Endothelial cell of umbilical vein (primary cell): ENCODE data around the gene AHRR. TPM values are rescaled to one million over a fixed set of nuclear protein-coding genes. Genes with fewer than 3 reads are reported as not detected.
A peak's percentile ranks its signal among the peaks of the same experiment; 100 is the strongest.

Source experiments
- BruUV-seq: library from RNA; stranded (reverse); fragments of 400-500 nt; replicated peaks from 2 replicates; lab custom pipeline; 2021; lab: Mats Ljungman, UMichigan
- CTCF ChIA-PET: fragments of 300-600, 350-600 bp; sonication (Branson Sonifier 250); formaldehyde crosslinking; loops from one replicate; lab custom pipeline; 2021; ENCODE audit warnings: antibody characterized with exemption, inconsistent platforms; lab: Charles Lee
- POLR2A ChIA-PET: fragments of 300-600, 350-600 bp; sonication (Branson Sonifier 250); formaldehyde crosslinking; loops from one replicate; lab custom pipeline; 2021; ENCODE audit warnings: antibody characterized with exemption, inconsistent platforms; lab: Charles Lee
- DNase-seq: peaks from one replicate; pipeline ENCODE4 v3.0.0-alpha.2; 2011; ENCODE audit warnings: low read depth, low spot score
- FAIRE-seq: peaks from 2 replicates; lab custom pipeline; 2011; peaks lifted over from hg19 to GRCh38; lab: Jason Lieb, UNC
- H2AFZ ChIP-seq: 2 replicates; pipeline ENCODE4 v1.6.0; 2012; ENCODE audit warnings: low read depth, low read length, control low read depth, inconsistent platforms
- H3K27ac ChIP-seq: 2 replicates; pipeline ENCODE4 v1.5.1; 2011; ENCODE audit warnings: low read depth, mild to moderate bottlenecking, control low read depth, low read length, moderate library complexity; ENCODE audit not compliant: insufficient read depth
- H3K27me3 ChIP-seq, 2 experiments: 2 replicates each; pipeline versions ENCODE4 v1.6.0 to v1.6.1; 2011; ENCODE audit warnings: low read length in 2 of 2, mixed read lengths in 1 of 2; ENCODE audit not compliant: control insufficient read depth in 2 of 2, insufficient read depth in 2 of 2
- H3K36me3 ChIP-seq, 2 experiments: 2 replicates in 1 of 2; 3 replicates in 1 of 2; pipeline ENCODE4 v1.5.1; 2011; ENCODE audit warnings: low read length in 2 of 2, mild to moderate bottlenecking in 1 of 2, moderate library complexity in 1 of 2; ENCODE audit not compliant: control insufficient read depth in 2 of 2, insufficient read depth in 2 of 2; ENCODE audit errors: extremely low read depth in 1 of 2
- H3K4me1 ChIP-seq: 3 replicates; pipeline ENCODE4 v1.5.1; 2011; ENCODE audit warnings: mild to moderate bottlenecking, low read length; ENCODE audit not compliant: control insufficient read depth, insufficient read depth; ENCODE audit errors: extremely low read depth
- H3K4me2 ChIP-seq: 2 replicates; pipeline ENCODE4 v1.6.1; 2011; ENCODE audit warnings: low read length, control low read depth, mixed read lengths; ENCODE audit not compliant: insufficient read depth
- H3K4me3 ChIP-seq, 3 experiments: fragments of 200-600 bp in 1 of 3; sonication (generic), shearing (Covaris generic) in 1 of 3; replicated peaks in 1 of 3; 2 replicates each; pipeline ENCODE4 v1.5.1; 2011 to 2016; ENCODE audit warnings: control low read depth in 3 of 3, low read length in 3 of 3, mild to moderate bottlenecking in 2 of 3, inconsistent platforms in 1 of 3, low read depth in 1 of 3, moderate library complexity in 1 of 3; ENCODE audit not compliant: insufficient read depth in 1 of 3
- H3K79me2 ChIP-seq: 2 replicates; pipeline ENCODE4 v1.6.0; 2012; ENCODE audit warnings: low read length, inconsistent platforms; ENCODE audit not compliant: control insufficient read depth, insufficient read depth
- H3K9ac ChIP-seq: replicated peaks from 2 replicates; pipeline ENCODE3; 2011; ENCODE audit warnings: low read length, control low read depth; ENCODE audit not compliant: insufficient read depth; ENCODE audit errors: extremely low read depth
- H3K9me1 ChIP-seq: replicated peaks from 3 replicates; pipeline ENCODE4 v1.6.0; 2011; ENCODE audit warnings: mild to moderate bottlenecking, low read length; ENCODE audit not compliant: control insufficient read depth, insufficient read depth; ENCODE audit errors: extremely low read depth
- H3K9me3 ChIP-seq: replicated peaks from 2 replicates; pipeline ENCODE4 v1.5.1; 2012; ENCODE audit warnings: low read length, inconsistent platforms; ENCODE audit not compliant: control insufficient read depth, insufficient read depth
- H4K20me1 ChIP-seq: replicated peaks from 2 replicates; pipeline ENCODE3; 2011; ENCODE audit warnings: mild to moderate bottlenecking, low read length; ENCODE audit not compliant: control insufficient read depth, insufficient read depth; ENCODE audit errors: extremely low read depth
- CTCF ChIP-seq, 2 donors: IDR thresholded peaks; 1 replicate in 1 of 2; 2 replicates in 1 of 2; pipeline ENCODE4 v1.5.1; 2011; ENCODE audit warnings: low read length in 2 of 2, mild to moderate bottlenecking in 2 of 2, moderate library complexity in 2 of 2, control low read depth in 1 of 2, inconsistent platforms in 1 of 2, low read depth in 1 of 2; ENCODE audit not compliant: insufficient read depth in 1 of 2; ENCODE audit errors: extremely low read depth in 1 of 2
- EZH2 ChIP-seq: IDR thresholded peaks from 2 replicates; pipeline ENCODE4 v1.6.1; 2012; ENCODE audit warnings: borderline replicate concordance, low read depth, mild to moderate bottlenecking, moderate library complexity, low read length, inconsistent platforms; ENCODE audit not compliant: severe bottlenecking
- FOS ChIP-seq: IDR thresholded peaks from 2 replicates; pipeline ENCODE4 v1.6.1; 2011; ENCODE audit warnings: mild to moderate bottlenecking, low read length, moderate library complexity, borderline replicate concordance; ENCODE audit not compliant: insufficient read depth
- GATA2 ChIP-seq: IDR thresholded peaks from 2 replicates; pipeline ENCODE4 v1.7.0; 2011; ENCODE audit warnings: low read depth, mild to moderate bottlenecking, moderate library complexity, mixed read lengths, low read length; ENCODE audit not compliant: insufficient read length, insufficient read depth
- JUN ChIP-seq: IDR thresholded peaks from 2 replicates; pipeline ENCODE4 v1.6.1; 2011; ENCODE audit warnings: borderline replicate concordance, low read depth; ENCODE audit not compliant: insufficient read length, insufficient read depth
- MAX ChIP-seq: IDR thresholded peaks from 2 replicates; pipeline ENCODE4 v1.6.1; 2011; ENCODE audit not compliant: insufficient read depth, insufficient read length
- MYC ChIP-seq: IDR thresholded peaks from one replicate; pipeline ENCODE4 v1.6.1; 2011; ENCODE audit warnings: mild to moderate bottlenecking, low read depth, low read length
- POLR2A ChIP-seq: IDR thresholded peaks from 2 replicates; pipeline ENCODE4 v1.6.1; 2012; ENCODE audit warnings: low read depth, mild to moderate bottlenecking, control low read depth, low read length
- POLR2AphosphoS5 ChIP-seq: IDR thresholded peaks from 2 replicates; pipeline ENCODE4 v1.6.1; 2012; ENCODE audit warnings: low read depth, mild to moderate bottlenecking, control low read depth, low read length, moderate library complexity; ENCODE audit not compliant: insufficient read depth
- dilution Hi-C: fragments of 300-500 bp; cut with MboI; formaldehyde crosslinking; loops from one replicate; pipeline ENCODE4 v1.15.0; 2019; ENCODE audit warnings: low sequenced_read_pairs; ENCODE audit not compliant: extremely low pct_ligation_motif_present
- intact Hi-C: fragments of 100-400 bp; cut with micrococcal nuclease; formaldehyde crosslinking; loops from one replicate; pipeline ENCODE4 v1.10.0; 2022
- polyA plus RNA-seq, 4 experiments: library from polyadenylated mRNA; depleted of rRNA in 3 of 4; stranded (reverse) in 3 of 4; unstranded in 1 of 4; fragments of >200 nt; gene quantifications; 2 replicates each; pipeline versions ENCODE4 v1.2.1 to v1.2.3, GENCODE V29; 2011 to 2012; ENCODE audit warnings: missing spikeins in 1 of 4
- total RNA-seq: library from RNA; stranded (reverse); gene quantifications from 2 replicates; pipeline ENCODE4 v1.2.3, GENCODE V29; 2021

Gene AHRR
- total and polyA plus RNA-seq, 2 donors (not counting 3 experiments of a cell fraction or from before 2014, with no cell fraction given) = 3.1 to 7.3 TPM

- FAIRE-seq (peak; percentile 94), DNase-seq (peak; percentile 96)
- dilution Hi-C loops = no loop called here
- Histone ChIP-seq H3K9me1 (no peaks in the 10 kb centered on the region), H3K4me1 (peaks cover 28% of the 10 kb centered on the region), H3K9ac (peak overlapping the region; percentile 90), H4K20me1 (no peaks in the 10 kb centered on the region), H3K4me3 (peak overlapping the region in 1 of 3 experiments; percentile 17), H3K79me2 (no peaks in the 10 kb centered on the region), H3K27me3 (no peaks in the 10 kb centered on the region), H3K9me3 (no peaks in the 10 kb centered on the region), H3K4me2 (peak overlapping the region; percentile 25), H3K27ac (peak overlapping the region; percentile 93), H2AFZ (peak overlapping the region; percentile 54), H3K36me3 (no peaks in the 10 kb centered on the region)
- ChIA-PET CTCF (interaction anchor here (0.7 to 1.3 kb wide), 3 partner anchors 14 to 78 kb away, joined by 3 to 5 read pairs (median 4); partner anchors contain the start of gene AHRR), POLR2A (no interaction called here)
- intact Hi-C loops = no loop called here
- no peak for TF ChIP-seq EZH2
- TF ChIP-seq POLR2AphosphoS5 = peak; percentile 33
- no peak for TF ChIP-seq MYC
- TF ChIP-seq GATA2 = no peak
- TF ChIP-seq MAX = peak; percentile 56
- no peak for TF ChIP-seq JUN
- no peak for TF ChIP-seq CTCF (IDR thresholded peaks at IDR 0.05; ENCODE audit: extremely low read depth in 1 of 2, insufficient read depth in 1 of 2, low read depth in 1 of 2, low read length in 2 of 2)
- TF ChIP-seq POLR2A = no peak
- no peak for TF ChIP-seq FOS
- BruUV-seq = TSS peak; percentile 74
These were observed 78.1 kb downstream of the AHRR start for GRCh38 chr5:399296-400281.
